ENCODE results near the gene ATP11A. TPM values are rescaled to one million over a fixed set of nuclear protein-coding genes. Genes with fewer than 3 reads are reported as not detected.

ATP11A gene
- total and polyA plus RNA-seq, 9 of the 15 experiments (the other 6 are each of a cell fraction or from before 2014, with no cell fraction given), result 0.38 to 34.2 (median 4.2) TPM

GRCh38 chr13:112842343-112842856 lies 152.6 kb downstream of the ATP11A start (continued):
- TF ChIP-seq, protein P1, sequence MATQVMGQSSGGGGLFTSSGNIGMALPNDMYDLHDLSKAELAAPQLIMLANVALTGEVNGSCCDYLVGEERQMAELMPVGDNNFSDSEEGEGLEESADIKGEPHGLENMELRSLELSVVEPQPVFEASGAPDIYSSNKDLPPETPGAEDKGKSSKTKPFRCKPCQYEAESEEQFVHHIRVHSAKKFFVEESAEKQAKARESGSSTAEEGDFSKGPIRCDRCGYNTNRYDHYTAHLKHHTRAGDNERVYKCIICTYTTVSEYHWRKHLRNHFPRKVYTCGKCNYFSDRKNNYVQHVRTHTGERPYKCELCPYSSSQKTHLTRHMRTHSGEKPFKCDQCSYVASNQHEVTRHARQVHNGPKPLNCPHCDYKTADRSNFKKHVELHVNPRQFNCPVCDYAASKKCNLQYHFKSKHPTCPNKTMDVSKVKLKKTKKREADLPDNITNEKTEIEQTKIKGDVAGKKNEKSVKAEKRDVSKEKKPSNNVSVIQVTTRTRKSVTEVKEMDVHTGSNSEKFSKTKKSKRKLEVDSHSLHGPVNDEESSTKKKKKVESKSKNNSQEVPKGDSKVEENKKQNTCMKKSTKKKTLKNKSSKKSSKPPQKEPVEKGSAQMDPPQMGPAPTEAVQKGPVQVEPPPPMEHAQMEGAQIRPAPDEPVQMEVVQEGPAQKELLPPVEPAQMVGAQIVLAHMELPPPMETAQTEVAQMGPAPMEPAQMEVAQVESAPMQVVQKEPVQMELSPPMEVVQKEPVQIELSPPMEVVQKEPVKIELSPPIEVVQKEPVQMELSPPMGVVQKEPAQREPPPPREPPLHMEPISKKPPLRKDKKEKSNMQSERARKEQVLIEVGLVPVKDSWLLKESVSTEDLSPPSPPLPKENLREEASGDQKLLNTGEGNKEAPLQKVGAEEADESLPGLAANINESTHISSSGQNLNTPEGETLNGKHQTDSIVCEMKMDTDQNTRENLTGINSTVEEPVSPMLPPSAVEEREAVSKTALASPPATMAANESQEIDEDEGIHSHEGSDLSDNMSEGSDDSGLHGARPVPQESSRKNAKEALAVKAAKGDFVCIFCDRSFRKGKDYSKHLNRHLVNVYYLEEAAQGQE (IDR thresholded peaks at IDR 0.05; ENCODE audit: borderline replicate concordance), result no peak
- TF ChIP-seq, protein P1 (CRISPR knock-in tag; IDR thresholded peaks at IDR 0.05; ENCODE audit: low read depth), result no peak
- TF ChIP-seq PCBP2 (IDR thresholded peaks at IDR 0.05; ENCODE audit: low read depth, low read length, poor library complexity, severe bottlenecking) (no peak), PYGO2 (tag; IDR thresholded peaks at IDR 0.05) (no peak), GATAD2A (IDR thresholded peaks at IDR 0.05) (no peak), ZNF785 (CRISPR knock-in tag; IDR thresholded peaks at IDR 0.05) (no peak), KLF16 (IDR thresholded peaks at IDR 0.05) (no peak), PML (IDR thresholded peaks at IDR 0.05; ENCODE audit: low read length) (no peak), CSDE1 (IDR thresholded peaks at IDR 0.05) (no peak)
- TF ChIP-seq, protein P2, sequence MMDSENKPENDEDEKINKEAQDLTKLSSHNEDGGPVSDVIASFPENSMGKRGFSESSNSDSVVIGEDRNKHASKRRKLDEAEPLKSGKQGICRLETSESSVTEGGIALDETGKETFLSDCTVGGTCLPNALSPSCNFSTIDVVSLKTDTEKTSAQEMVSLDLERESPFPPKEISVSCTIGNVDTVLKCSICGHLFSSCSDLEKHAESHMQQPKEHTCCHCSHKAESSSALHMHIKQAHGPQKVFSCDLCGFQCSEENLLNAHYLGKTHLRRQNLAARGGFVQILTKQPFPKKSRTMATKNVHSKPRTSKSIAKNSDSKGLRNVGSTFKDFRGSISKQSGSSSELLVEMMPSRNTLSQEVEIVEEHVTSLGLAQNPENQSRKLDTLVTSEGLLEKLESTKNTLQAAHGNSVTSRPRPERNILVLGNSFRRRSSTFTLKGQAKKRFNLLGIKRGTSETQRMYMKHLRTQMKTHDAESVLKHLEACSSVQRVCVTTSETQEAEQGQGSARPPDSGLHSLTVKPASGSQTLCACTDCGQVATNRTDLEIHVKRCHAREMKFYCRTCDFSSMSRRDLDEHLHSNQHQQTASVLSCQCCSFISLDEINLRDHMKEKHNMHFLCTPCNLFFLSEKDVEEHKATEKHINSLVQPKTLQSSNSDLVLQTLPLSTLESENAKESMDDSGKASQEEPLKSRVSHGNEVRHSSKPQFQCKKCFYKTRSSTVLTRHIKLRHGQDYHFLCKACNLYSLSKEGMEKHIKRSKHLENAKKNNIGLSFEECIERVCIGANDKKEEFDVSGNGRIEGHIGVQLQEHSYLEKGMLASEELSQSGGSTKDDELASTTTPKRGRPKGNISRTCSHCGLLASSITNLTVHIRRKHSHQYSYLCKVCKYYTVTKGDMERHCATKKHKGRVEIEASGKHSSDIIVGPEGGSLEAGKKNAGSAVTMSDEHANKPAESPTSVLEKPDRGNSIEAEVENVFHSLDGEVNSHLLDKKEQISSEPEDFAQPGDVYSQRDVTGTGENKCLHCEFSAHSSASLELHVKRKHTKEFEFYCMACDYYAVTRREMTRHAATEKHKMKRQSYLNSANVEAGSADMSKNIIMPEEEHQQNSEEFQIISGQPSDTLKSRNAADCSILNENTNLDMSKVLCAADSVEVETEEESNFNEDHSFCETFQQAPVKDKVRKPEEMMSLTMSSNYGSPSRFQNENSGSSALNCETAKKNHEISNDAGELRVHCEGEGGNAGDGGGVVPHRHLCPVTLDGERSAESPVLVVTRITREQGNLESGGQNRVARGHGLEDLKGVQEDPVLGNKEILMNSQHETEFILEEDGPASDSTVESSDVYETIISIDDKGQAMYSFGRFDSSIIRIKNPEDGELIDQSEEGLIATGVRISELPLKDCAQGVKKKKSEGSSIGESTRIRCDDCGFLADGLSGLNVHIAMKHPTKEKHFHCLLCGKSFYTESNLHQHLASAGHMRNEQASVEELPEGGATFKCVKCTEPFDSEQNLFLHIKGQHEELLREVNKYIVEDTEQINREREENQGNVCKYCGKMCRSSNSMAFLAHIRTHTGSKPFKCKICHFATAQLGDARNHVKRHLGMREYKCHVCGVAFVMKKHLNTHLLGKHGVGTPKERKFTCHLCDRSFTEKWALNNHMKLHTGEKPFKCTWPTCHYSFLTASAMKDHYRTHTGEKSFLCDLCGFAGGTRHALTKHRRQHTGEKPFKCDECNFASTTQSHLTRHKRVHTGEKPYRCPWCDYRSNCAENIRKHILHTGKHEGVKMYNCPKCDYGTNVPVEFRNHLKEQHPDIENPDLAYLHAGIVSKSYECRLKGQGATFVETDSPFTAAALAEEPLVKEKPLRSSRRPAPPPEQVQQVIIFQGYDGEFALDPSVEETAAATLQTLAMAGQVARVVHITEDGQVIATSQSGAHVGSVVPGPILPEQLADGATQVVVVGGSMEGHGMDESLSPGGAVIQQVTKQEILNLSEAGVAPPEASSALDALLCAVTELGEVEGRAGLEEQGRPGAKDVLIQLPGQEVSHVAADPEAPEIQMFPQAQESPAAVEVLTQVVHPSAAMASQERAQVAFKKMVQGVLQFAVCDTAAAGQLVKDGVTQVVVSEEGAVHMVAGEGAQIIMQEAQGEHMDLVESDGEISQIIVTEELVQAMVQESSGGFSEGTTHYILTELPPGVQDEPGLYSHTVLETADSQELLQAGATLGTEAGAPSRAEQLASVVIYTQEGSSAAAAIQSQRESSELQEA (IDR thresholded peaks at IDR 0.05; ENCODE audit: low read depth), result no peak
